HG02973 (cell line): ENCODE data around the gene KRTAP6-3.

Source experiments
- ATAC-seq: cut with Tn5 transposase; IDR thresholded peaks from one replicate; pipeline ENCODE4 v1.9.1; 2021; ENCODE audit warnings: moderate library complexity; ENCODE audit not compliant: unreplicated experiment

KRTAP6-3 gene

GRCh38 chr21:30623362-30623761 is 31.1 kb downstream of the KRTAP6-3 start:
- no peak for ATAC-seq

DNA sequence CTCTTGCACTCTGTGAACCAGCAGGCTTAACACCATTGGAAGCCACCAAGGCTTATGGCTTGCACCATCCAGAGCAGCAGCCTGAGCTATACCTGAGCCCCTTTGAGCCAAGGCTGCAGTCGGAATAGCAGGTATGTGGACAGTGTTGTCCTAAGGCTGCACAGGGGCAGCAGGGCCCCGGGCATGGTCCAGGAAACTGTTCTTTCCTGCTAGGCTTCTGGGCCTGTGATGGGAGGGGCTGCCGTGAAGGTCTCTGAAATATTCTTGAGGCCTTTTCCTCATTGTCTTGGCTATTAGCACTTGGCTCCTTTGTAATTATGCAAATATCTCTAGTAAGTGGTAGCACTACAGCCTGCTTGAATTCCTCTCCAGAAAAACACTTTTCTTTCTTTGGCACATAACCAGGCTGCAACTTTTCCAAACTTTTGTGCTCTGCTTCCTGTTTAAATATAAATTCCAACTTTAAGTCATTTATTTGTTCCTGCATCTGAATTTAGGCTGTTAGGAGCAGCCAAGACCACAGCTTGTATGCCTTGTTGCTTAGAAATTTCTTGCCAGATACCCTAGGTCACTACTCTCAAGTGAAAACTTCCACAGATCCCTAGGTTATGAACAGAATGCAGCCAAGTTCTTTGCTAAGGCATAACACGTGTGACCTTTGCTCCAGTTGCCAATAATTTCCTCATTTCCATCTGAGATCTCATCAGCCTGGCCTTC is 33.4 kb downstream of the KRTAP6-3 start:
- no peak for ATAC-seq

DNA sequence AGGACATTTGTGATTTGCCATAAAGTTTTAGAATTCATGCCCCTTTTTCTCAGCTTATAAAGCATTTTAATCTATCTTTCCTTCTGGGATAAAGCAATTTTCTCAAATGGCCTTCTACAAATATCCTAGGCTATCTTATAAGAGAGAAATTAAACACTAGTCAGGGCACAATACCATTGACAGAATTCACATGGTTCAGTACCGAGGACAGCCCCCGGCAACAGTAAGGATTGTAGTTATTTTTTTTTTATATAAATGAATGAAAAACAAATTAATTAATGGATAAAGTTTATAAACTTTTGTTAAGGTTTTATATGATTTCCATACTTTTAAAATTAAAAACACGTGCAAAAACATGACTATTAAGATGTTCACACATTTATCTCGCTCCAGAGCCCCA is 35.9 kb downstream of the KRTAP6-3 start:
- ATAC-seq = no peak

- no peak for ATAC-seq
Measured at GRCh38 chr21:30629200-30629599, 37.0 kb downstream of the KRTAP6-3 start.

- ATAC-seq = no peak
Measured at GRCh38 chr21:30634906-30635305, 42.7 kb downstream of the KRTAP6-3 start, which contains the start of gene KRTAP20-2. Gene KRTAP20-2, plus strand, starts transcription at chr21:30635206. Its CDS starts 58 bp downstream, at chr21:30635264.

DNA sequence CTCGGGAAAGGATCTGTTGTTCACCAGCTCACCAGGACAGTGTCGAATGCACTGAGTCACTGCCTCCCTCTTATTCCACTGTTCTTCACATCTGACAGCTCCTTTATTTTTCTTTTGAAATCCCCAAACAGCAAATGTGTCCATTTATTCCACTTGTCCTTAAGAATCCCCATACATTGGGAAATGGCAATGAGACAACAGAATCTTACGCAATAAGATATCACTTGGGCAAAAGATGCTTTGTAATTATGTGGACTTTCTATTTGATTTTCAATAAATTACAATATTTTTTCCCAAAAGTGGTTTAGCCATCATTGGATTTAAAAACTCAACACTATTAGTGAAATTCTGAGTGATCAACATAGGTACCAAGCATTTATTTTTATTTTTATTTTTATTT is 46.4 kb downstream of the KRTAP6-3 start:
- ATAC-seq = no peak

GRCh38 chr21:30642564-30642963 is 50.3 kb downstream of the KRTAP6-3 start, which contains the start of gene KRTAP20-3:
Gene KRTAP20-3, plus strand, starts transcription at chr21:30642864.
- no peak for ATAC-seq
